ENCODE measurements around the gene DLX2. TPM values are rescaled to one million over a fixed set of nuclear protein-coding genes. Genes with fewer than 3 reads are reported as not detected.

Gene DLX2
- total RNA-seq, 2 donors from 2014 or later, result 0.25 TPM; not detected in 1

GRCh38 chr2:172101821-172102390, 794 bp downstream of the DLX2 start:
- no peaks in the 10 kb centered on the region for H3K9me3 Mint-ChIP-seq
- peaks cover 6% of the 10 kb centered on the region for H3K36me3 Mint-ChIP-seq
- peaks cover 36 to 43% of the 10 kb centered on the region in 2 donors for H3K27me3 Mint-ChIP-seq
- H3K4me1 Mint-ChIP-seq (ENCODE audit: low read depth in 2 of 2), result peaks cover 28 to 38% of the 10 kb centered on the region in 2 donors
- ATAC-seq (peak; percentile 37 to 51), DNase-seq (ENCODE audit: low spot score) (no peak)
- H3K4me3 Mint-ChIP-seq, result peak overlapping the region; percentile 81
- H3K27ac Mint-ChIP-seq, result peak overlapping the region; percentile 35 to 57

DNA sequence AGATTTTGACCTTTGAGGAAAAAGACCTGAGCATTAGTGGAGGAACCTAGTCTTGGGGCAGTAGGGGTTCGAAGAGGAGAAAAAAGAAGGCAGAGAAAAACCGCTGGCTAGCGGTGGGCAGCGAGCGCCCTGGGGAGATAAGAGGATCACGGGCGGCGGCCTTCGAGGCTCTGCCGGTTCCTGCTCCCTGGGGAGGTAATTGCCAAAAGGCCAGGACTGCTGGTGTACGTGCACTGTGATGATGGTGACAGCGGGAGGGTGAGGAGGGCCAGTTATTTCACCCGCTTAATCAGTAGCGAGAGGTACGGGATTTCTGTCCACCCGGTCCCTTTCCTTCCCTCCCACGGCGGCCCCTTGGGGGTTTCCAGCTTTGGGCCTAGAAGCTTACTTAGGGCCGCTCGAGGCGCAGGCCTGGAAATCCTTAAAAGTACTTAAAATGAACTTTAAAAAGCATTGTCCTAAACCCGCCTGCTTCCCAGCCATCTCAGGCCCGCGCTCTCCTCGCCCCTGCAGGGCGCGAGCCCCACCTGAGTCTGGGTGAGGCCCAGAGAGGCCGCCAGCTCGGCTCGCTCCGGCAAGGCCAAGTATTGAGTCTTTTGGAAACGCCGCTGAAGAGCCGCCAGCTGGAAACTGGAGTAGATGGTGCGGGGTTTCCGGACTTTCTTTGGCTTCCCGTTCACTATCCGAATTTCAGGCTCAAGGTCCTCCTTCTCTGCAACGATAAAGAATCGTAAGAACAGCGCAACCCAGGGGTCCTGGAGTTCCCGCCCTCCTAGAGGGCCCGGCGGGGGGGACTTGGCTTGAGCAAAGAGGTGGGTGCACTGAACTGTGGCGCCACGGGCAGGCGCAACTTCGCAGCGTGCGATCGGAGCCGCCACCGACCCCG, 1.5 kb downstream of the DLX2 start:
- peak overlapping the region; percentile 81 for H3K4me3 Mint-ChIP-seq
- peak overlapping the region; percentile 35 to 57 for H3K27ac Mint-ChIP-seq
- peaks cover 40 to 50% of the 10 kb centered on the region in 2 donors for H3K27me3 Mint-ChIP-seq
- ATAC-seq, result no peak
- H3K36me3 Mint-ChIP-seq, result peaks cover 6% of the 10 kb centered on the region
- no peaks in the 10 kb centered on the region for H3K9me3 Mint-ChIP-seq
- no peak for DNase-seq (ENCODE audit: low spot score)
- peaks cover 33 to 40% of the 10 kb centered on the region in 2 donors for H3K4me1 Mint-ChIP-seq (ENCODE audit: low read depth in 2 of 2)

DNA sequence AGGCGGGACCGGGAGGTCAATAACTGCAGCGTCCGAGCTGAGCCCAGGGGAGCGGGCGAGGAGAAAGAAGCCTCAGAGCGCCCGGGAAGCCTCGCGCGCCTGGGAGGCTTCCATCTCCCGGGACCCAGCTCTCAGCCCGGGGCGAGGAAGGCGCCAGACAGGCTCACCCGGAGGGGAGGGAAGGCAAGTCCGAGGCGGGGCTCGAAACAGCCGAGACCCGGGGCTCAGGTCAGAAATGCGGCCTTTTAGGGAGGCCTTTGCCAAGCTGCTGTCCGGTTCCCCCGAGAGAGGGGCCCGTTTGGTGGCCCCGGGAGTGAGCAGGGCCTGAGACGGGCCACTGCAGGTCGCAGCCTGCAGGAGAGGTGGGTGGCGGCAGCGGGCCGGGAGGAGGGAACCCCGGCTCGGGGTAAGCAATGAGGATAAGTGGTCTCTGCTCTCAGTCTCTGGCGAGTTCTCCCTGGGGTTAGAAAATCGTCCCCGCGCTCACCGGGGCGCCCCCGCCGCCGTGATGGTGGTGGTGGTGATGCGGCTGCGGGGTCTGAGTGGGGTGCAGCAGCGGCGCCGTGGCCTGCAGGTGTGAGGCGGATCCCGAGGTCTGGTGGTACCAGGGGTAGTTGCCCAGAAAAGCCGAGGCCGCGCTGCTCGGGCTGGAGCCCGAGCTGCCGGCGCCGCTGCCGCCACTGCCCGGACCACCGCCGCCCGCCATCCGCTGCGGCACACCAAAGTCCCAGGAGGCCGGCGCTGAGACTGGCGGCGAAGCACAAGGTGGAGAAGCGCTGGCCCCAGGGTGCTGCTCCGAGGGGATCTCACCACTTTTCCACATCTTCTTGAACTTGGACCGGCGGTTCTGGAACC, 2.4 kb downstream of the DLX2 start:
- no peak for DNase-seq (ENCODE audit: low spot score)
- Mint-ChIP-seq H3K27ac (no peak overlapping the region), H3K4me1 (ENCODE audit: low read depth in 2 of 2) (peaks cover 42 to 49% of the 10 kb centered on the region in 2 donors), H3K27me3 (peaks cover 41 to 52% of the 10 kb centered on the region in 2 donors), H3K4me3 (peak overlapping the region; percentile 38), H3K9me3 (no peaks in the 10 kb centered on the region), H3K36me3 (peaks cover 6% of the 10 kb centered on the region)
- no peak for ATAC-seq

GRCh38 chr2:172099472-172100079, 3.1 kb downstream of the DLX2 start:
- H3K4me1 Mint-ChIP-seq (ENCODE audit: low read depth in 2 of 2), result peaks cover 44 to 52% of the 10 kb centered on the region in 2 donors
- H3K27me3 Mint-ChIP-seq, result peaks cover 40 to 46% of the 10 kb centered on the region in 2 donors
- no peak overlapping the region for H3K4me3 Mint-ChIP-seq
- no peak overlapping the region for H3K27ac Mint-ChIP-seq
- ATAC-seq, result no peak
- peaks cover 6% of the 10 kb centered on the region for H3K36me3 Mint-ChIP-seq
- H3K9me3 Mint-ChIP-seq, result no peaks in the 10 kb centered on the region
- DNase-seq (ENCODE audit: low spot score), result no peak

- H3K27me3 Mint-ChIP-seq, result peaks cover 37 to 44% of the 10 kb centered on the region in 2 donors
- peaks cover 43 to 50% of the 10 kb centered on the region in 2 donors for H3K4me1 Mint-ChIP-seq (ENCODE audit: low read depth in 2 of 2)
- H3K27ac Mint-ChIP-seq, result peak overlapping the region; percentile 1 to 16
- peaks cover 8% of the 10 kb centered on the region for H3K36me3 Mint-ChIP-seq
- peak; percentile 85 for DNase-seq (ENCODE audit: low spot score)
- peak overlapping the region; percentile 71 for H3K4me3 Mint-ChIP-seq
- no peaks in the 10 kb centered on the region for H3K9me3 Mint-ChIP-seq
- ATAC-seq, result peak; percentile 46 to 66
These were observed 3.8 kb downstream of the DLX2 start for GRCh38 chr2:172098650-172099471.

DNA sequence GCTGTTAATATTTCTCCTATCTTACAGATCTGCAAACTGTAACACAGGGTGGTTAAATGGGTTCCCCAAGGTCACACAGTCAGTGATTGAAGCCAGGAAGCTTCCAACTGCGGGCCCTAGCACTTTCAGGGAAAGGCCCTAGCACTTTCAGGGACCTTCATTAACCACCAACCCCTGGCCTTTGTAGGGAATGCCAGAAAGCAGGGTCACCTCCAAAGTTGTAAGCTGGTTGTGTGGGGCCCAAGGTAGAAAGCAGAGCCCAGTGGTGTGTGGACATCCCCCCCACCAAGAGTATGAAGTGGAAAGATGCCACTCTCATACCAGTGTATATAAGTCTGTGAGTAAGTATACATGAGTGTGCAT, 4.4 kb downstream of the DLX2 start:
- peaks cover 11% of the 10 kb centered on the region for H3K36me3 Mint-ChIP-seq
- peaks cover 39 to 45% of the 10 kb centered on the region in 2 donors for H3K27me3 Mint-ChIP-seq
- no peak for ATAC-seq
- peak overlapping the region; percentile 71 for H3K4me3 Mint-ChIP-seq
- DNase-seq (ENCODE audit: low spot score), result no peak
- peak overlapping the region; percentile 1 to 16 for H3K27ac Mint-ChIP-seq
- H3K9me3 Mint-ChIP-seq, result no peaks in the 10 kb centered on the region
- peaks cover 44 to 50% of the 10 kb centered on the region in 2 donors for H3K4me1 Mint-ChIP-seq (ENCODE audit: low read depth in 2 of 2)

DNA sequence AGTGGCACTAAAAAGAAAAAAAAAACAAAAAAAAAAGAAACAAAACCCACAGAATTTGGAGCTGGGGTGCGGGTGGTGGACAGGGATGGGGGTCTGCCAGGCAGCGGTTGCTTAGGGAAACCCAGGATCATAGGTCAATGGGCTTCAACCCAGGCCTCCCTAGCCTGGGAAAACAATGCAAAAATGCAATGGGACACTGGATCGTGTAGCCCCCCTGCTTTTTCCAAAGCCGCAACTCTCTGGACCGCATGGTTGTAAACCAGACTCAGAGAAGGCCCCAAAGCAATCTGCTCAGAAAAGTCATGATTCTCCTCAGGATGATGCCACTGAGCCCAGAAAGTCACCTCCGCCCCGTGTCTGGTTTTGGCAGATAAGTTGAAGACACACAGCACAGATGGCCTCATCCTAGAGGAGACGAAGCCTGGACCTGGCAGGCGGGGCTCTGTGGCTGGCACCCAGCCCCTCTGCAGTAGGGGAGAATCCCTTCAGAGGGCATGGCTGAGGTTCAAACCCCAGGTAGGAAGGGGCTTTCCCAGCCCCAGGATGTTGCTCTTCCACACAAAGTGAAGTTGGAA, 5.1 kb downstream of the DLX2 start:
- Mint-ChIP-seq H3K4me3 (no peak overlapping the region), H3K9me3 (no peaks in the 10 kb centered on the region), H3K27ac (no peak overlapping the region), H3K27me3 (peaks cover 44 to 51% of the 10 kb centered on the region in 2 donors), H3K4me1 (ENCODE audit: low read depth in 2 of 2) (peaks cover 43 to 48% of the 10 kb centered on the region in 2 donors), H3K36me3 (peaks cover 11% of the 10 kb centered on the region)
- DNase-seq (ENCODE audit: low spot score), result no peak
- no peak for ATAC-seq

DNA sequence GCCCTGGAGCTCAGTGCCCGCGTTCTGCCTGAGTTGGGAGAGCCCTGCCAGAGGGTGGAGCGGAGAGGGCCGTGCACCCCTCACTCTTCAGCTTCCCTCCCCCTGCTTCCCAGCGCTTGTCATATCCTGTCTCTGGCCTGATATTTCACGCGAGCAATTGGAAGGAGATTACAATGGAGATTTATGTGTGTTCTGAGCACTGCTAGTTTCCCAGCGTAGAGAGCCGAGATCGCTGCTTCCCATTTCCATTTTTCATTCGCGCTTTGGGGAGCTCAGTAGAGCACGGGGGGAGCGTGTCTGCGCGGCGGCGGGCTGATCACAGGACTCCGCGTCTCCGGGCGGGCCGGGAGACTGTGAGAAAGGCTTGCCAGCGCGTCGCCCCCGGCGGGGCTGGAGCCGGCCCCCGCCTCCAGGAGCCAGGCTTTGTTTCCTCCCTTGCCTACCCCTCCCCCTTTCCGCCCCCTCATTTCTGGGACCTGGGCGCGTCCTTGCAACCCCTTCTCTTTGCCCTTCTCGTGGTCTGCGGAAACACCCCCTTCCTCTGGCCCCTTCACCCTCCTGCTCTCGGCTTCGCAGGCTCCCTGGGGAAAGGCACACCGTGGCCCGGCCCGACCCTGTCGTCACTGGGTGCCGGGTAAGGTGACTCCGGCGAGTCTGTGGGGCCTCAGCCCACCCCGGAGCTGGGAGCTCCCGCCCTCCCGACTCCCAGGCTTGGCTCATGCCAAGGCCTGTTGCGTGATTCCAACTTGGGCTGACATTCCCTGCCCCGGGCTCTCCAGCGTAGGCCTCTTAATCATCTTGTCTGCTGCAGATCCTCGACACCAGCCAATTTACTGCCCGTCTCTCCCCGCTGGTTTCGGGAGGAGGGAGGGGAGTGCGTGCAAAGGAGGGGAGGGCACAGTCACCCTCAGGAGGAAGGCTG, 5.8 kb downstream of the DLX2 start:
- peak overlapping the region; percentile 75 for H3K4me3 Mint-ChIP-seq
- H3K9me3 Mint-ChIP-seq, result no peaks in the 10 kb centered on the region

GRCh38 chr2:172095905-172096625, 6.6 kb downstream of the DLX2 start:
- Mint-ChIP-seq H3K4me1 (ENCODE audit: low read depth in 2 of 2) (peaks cover 32 to 43% of the 10 kb centered on the region in 2 donors), H3K27ac (no peak overlapping the region), H3K36me3 (peaks cover 11% of the 10 kb centered on the region), H3K4me3 (peak overlapping the region; percentile 78), H3K9me3 (no peaks in the 10 kb centered on the region), H3K27me3 (peaks cover 45 to 54% of the 10 kb centered on the region in 2 donors)
- DNase-seq (ENCODE audit: low spot score) (no peak), ATAC-seq (no peak)

More for the DNA sequence above, 5.8 kb downstream of the DLX2 start:
- no peak for DNase-seq (ENCODE audit: low spot score)
- Mint-ChIP-seq H3K27ac (no peak overlapping the region), H3K4me1 (ENCODE audit: low read depth in 2 of 2) (peaks cover 37 to 45% of the 10 kb centered on the region in 2 donors), H3K36me3 (peaks cover 11% of the 10 kb centered on the region), H3K27me3 (peaks cover 46 to 54% of the 10 kb centered on the region in 2 donors)
- no peak for ATAC-seq

DNA sequence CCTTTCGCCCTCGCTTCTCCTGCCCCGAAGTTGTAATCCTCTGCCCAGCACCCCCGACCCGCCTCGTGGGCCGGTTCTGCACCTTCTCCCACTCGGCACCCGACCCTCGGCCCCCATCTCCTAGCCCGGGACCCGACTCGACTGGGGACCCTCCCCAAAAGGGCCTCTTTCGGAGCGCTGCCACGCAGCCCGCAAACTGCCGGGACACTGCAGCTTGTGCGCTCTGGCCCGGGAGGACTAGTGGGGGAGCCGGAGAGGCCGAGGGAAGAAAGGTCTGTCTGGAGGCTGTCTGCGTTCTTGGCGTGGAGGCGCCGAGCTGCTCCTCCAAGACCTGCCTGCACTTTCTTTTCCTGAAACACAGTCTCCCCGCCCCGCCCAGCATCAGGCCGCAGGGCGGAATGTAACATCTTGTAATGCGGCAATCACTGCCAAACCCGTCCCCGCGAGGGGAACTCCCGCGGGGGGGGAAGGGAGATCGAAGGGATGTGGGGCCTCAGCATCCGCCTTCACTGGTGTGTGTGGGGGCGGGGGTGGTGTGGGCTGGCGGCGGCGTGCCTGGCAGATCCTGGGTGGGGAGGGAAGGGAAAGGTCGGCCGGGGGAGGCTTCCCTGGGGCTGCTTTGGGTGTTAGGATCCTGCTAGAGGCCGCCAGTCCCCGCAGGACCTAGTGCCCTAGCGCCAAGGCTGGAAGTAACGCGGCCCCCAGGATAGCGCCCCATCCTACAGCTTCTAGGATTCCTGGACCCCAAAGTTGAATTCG, 7.4 kb downstream of the DLX2 start:
- ATAC-seq (peak; percentile 85 to 89), DNase-seq (ENCODE audit: low spot score) (peak; percentile 85)
- peak overlapping the region; percentile 78 for H3K4me3 Mint-ChIP-seq
- no peaks in the 10 kb centered on the region for H3K9me3 Mint-ChIP-seq
- peaks cover 11% of the 10 kb centered on the region for H3K36me3 Mint-ChIP-seq
- peaks cover 29 to 43% of the 10 kb centered on the region in 2 donors for H3K4me1 Mint-ChIP-seq (ENCODE audit: low read depth in 2 of 2)
- H3K27me3 Mint-ChIP-seq, result peaks cover 45 to 55% of the 10 kb centered on the region in 2 donors
- no peak overlapping the region for H3K27ac Mint-ChIP-seq
